ENCODE results near the gene PDE11A. TPM values are rescaled to one million over a fixed set of nuclear protein-coding genes. Genes with fewer than 3 reads are reported as not detected.

PDE11A gene
- total and polyA plus RNA-seq, 2 of the 13 experiments (the other 11 are each of a cell fraction or from before 2014, with no cell fraction given), result 1.2 to 1.7 TPM

DNA sequence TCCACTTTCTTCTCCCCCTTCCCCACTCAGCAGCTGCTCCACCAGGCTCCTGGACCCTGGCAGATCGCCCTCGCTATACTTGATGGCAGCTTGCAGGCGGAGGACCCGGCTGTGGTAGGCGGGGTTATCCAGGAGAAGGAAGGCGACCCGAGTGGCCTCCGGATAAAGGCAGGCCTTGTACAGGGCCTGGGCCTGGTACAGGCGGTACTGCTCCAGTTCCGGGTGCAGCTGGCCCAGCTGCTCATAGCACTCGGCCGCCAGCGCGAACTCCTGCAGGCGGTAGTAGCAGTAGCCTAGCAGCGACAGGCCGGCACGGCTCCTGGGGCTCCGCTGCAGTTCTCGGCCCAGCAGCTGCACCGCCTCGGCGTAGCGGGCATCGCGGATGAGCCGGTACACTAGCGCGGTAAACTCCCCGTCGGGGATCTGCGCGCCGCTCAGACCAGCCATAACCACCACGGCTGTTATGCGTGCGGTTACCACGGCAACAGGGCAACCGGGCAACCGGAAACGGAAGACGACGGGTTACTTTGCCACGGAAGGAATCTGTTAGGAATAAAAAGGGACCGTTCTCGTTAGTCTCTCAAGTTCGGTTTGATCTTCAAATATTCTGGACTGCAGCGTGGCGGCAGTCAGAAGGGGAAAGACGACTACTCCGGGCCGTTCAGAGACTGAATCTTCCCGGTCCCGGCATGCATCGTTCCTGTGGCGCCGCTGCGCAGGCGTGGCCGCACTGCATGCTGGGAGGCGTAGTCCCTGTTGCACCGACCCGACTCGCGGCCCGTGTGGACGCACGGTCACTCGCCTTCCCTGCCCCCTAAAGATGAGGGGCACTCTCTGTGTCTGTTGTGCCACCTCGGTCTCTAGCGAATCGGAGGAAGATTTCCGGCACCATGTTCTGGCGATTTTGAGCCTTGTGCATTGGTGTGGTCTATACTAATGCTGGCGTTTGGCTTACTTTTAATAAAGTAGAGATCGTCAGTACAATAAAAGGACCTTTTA, 454.0 kb downstream of the PDE11A start (continued):
- TF ChIP-seq ZNF33A (CRISPR knock-in tag; IDR thresholded peaks at IDR 0.05; ENCODE audit: borderline replicate concordance), result no peak
- no peak for TF ChIP-seq ZNF569 (CRISPR knock-in tag; IDR thresholded peaks at IDR 0.05; ENCODE audit: borderline replicate concordance)
- TF ChIP-seq HIVEP1 (CRISPR knock-in tag; IDR thresholded peaks at IDR 0.05), result peak; percentile 95
- TF ChIP-seq, protein P1, sequence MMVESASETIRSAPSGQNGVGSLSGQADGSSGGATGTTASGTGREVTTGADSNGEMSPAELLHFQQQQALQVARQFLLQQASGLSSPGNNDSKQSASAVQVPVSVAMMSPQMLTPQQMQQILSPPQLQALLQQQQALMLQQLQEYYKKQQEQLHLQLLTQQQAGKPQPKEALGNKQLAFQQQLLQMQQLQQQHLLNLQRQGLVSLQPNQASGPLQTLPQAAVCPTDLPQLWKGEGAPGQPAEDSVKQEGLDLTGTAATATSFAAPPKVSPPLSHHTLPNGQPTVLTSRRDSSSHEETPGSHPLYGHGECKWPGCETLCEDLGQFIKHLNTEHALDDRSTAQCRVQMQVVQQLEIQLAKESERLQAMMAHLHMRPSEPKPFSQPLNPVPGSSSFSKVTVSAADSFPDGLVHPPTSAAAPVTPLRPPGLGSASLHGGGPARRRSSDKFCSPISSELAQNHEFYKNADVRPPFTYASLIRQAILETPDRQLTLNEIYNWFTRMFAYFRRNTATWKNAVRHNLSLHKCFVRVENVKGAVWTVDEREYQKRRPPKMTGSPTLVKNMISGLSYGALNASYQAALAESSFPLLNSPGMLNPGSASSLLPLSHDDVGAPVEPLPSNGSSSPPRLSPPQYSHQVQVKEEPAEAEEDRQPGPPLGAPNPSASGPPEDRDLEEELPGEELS (CRISPR knock-in tag; IDR thresholded peaks at IDR 0.05), result no peak
- no peak for TF ChIP-seq KDM1A (CRISPR knock-in tag; IDR thresholded peaks at IDR 0.05)
- TF ChIP-seq ZNF337 (CRISPR knock-in tag; IDR thresholded peaks at IDR 0.05; ENCODE audit: borderline replicate concordance, low read depth), result peak; percentile 89; the same call in 1 of the 2 replicates
- TF ChIP-seq, protein P2, sequence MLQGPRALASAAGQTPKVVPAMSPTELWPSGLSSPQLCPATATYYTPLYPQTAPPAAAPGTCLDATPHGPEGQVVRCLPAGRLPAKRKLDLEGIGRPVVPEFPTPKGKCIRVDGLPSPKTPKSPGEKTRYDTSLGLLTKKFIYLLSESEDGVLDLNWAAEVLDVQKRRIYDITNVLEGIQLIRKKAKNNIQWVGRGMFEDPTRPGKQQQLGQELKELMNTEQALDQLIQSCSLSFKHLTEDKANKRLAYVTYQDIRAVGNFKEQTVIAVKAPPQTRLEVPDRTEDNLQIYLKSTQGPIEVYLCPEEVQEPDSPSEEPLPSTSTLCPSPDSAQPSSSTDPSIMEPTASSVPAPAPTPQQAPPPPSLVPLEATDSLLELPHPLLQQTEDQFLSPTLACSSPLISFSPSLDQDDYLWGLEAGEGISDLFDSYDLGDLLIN (CRISPR knock-in tag; IDR thresholded peaks at IDR 0.05; ENCODE audit: borderline replicate concordance), result no peak; the same call in 1 of the 2 replicates
- TF ChIP-seq, protein P3, sequence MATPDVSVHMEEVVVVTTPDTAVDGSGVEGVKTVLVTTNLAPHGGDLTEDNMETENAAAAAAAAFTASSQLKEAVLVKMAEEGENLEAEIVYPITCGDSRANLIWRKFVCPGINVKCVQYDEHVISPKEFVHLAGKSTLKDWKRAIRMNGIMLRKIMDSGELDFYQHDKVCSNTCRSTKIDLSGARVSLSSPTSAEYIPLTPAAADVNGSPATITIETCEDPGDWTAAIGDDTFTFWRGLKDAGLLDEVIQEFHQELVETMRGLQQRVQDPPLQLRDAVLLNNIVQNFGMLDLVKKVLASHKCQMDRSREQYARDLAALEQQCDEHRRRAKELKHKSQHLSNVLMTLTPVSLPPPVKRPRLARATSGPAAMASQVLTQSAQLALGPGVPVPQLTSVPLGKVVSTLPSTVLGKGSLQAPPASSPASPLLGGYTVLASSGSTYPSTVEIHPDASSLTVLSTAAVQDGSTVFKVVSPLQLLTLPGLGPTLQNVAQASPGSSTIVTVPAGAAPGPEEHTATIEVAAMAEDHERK (CRISPR knock-in tag; IDR thresholded peaks at IDR 0.05; ENCODE audit: low read depth), result peak; percentile 67; the same call in 1 of the 2 replicates
- TF ChIP-seq, protein P4, sequence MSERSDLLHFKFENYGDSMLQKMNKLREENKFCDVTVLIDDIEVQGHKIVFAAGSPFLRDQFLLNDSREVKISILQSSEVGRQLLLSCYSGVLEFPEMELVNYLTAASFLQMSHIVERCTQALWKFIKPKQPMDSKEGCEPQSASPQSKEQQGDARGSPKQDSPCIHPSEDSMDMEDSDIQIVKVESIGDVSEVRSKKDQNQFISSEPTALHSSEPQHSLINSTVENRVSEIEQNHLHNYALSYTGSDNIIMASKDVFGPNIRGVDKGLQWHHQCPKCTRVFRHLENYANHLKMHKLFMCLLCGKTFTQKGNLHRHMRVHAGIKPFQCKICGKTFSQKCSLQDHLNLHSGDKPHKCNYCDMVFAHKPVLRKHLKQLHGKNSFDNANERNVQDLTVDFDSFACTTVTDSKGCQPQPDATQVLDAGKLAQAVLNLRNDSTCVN (CRISPR knock-in tag; IDR thresholded peaks at IDR 0.05; ENCODE audit: borderline replicate concordance), result peak; percentile 71; the same call in 1 of the 2 replicates
- no peak for TF ChIP-seq GATA4 (IDR thresholded peaks at IDR 0.05; ENCODE audit: borderline replicate concordance, low read depth)
- TF ChIP-seq GTF2F1 (IDR thresholded peaks at IDR 0.05; ENCODE audit: low read length), result peak; percentile 48; the same call in 1 of the 2 replicates
- TF ChIP-seq, protein P5, sequence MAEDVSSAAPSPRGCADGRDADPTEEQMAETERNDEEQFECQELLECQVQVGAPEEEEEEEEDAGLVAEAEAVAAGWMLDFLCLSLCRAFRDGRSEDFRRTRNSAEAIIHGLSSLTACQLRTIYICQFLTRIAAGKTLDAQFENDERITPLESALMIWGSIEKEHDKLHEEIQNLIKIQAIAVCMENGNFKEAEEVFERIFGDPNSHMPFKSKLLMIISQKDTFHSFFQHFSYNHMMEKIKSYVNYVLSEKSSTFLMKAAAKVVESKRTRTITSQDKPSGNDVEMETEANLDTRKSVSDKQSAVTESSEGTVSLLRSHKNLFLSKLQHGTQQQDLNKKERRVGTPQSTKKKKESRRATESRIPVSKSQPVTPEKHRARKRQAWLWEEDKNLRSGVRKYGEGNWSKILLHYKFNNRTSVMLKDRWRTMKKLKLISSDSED (CRISPR knock-in tag; IDR thresholded peaks at IDR 0.05), result no peak
- peak; percentile 14; the same call in 1 of the 2 replicates for TF ChIP-seq TBX3 (IDR thresholded peaks at IDR 0.05; ENCODE audit: borderline replicate concordance)
- no peak for TF ChIP-seq PAF1 (CRISPR knock-in tag; IDR thresholded peaks at IDR 0.05)
- TF ChIP-seq ZNF343 (CRISPR knock-in tag; IDR thresholded peaks at IDR 0.05), result peak; percentile 98
- no peak for TF ChIP-seq CBX2 (IDR thresholded peaks at IDR 0.05; ENCODE audit: low read depth, low read length)
- TF ChIP-seq CBX2 (CRISPR knock-in tag; IDR thresholded peaks at IDR 0.05; ENCODE audit: low read depth), result 0 out of 2 replicates have a peak, but pooled peaks have one; percentile 78
- TF ChIP-seq EP300 (IDR thresholded peaks at IDR 0.05; ENCODE audit: low read depth in 2 of 2, low read length in 2 of 2), result no peak; a peak in 1 of 4 replicates
- no peak; the same call in 1 of the 2 replicates for TF ChIP-seq EP300 (CRISPR knock-in tag; IDR thresholded peaks at IDR 0.05; ENCODE audit: borderline replicate concordance)
